GM12801 (cell line): Measurements from ENCODE around the gene CD44.

Source experiments
- TF ChIP-seq, protein P1 (sequence below): IDR thresholded peaks from one replicate; pipeline ENCODE4 v1.5.1; 2011; ENCODE audit warnings: control low read depth; ENCODE audit not compliant: insufficient read length; ENCODE audit errors: extremely low read depth

Gene CD44

GRCh38 chr11:35136311-35136710 lies 2.7 kb upstream of the CD44 start:
- TF ChIP-seq, protein P1, sequence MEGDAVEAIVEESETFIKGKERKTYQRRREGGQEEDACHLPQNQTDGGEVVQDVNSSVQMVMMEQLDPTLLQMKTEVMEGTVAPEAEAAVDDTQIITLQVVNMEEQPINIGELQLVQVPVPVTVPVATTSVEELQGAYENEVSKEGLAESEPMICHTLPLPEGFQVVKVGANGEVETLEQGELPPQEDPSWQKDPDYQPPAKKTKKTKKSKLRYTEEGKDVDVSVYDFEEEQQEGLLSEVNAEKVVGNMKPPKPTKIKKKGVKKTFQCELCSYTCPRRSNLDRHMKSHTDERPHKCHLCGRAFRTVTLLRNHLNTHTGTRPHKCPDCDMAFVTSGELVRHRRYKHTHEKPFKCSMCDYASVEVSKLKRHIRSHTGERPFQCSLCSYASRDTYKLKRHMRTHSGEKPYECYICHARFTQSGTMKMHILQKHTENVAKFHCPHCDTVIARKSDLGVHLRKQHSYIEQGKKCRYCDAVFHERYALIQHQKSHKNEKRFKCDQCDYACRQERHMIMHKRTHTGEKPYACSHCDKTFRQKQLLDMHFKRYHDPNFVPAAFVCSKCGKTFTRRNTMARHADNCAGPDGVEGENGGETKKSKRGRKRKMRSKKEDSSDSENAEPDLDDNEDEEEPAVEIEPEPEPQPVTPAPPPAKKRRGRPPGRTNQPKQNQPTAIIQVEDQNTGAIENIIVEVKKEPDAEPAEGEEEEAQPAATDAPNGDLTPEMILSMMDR: no peak

DNA sequence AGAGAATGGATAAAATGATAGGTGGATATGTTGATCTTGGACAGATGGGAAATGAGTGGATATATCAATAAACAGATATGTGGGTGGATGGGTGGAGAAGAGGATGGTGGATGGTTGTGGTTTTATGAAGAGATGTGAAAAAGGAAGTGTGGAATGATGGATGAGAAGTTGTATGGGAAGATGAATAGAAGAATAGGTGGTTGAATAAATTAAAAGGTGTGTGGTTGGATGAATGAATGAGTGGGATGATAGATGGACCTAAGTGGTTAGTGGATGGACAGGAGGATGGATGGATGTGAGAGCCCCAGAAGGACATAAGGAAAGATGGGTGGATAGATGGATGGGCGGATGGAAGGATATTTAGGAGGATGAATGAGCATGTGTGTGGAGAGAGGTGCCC lies 913 bp upstream of the CD44 start:
- TF ChIP-seq, protein P1: no peak

GRCh38 chr11:35138606-35138942 lies 397 bp upstream of the CD44 start:
- TF ChIP-seq, protein P1: no peak

DNA sequence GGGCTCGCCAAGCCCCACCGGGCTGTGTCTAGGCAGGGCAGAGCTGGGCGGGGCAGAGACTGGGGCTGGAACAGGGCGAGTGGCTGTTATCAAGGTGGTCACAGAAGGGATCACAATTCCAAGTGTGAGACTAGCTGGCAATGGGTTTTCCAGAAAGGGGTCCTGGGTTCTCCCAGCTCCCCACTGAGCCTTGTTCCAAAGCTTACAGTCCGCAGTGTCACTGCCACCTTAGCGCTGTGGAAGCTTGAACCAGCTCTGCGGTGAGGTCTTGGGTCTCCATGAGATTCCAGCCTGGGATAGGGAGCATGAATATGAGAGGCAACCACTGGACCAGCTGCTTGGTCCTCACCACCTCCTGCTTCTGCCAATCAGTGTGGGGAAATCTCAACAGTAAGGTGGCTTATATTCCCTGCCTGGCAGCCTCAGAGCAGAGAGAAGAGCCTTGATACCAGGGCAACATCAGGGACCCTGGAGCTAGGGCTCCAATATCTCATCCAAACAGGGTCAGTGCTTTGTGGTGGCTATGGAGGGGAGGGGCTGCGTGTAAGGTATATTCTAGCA lies 831 bp downstream of the CD44 start:
- TF ChIP-seq, protein P1: no peak

DNA sequence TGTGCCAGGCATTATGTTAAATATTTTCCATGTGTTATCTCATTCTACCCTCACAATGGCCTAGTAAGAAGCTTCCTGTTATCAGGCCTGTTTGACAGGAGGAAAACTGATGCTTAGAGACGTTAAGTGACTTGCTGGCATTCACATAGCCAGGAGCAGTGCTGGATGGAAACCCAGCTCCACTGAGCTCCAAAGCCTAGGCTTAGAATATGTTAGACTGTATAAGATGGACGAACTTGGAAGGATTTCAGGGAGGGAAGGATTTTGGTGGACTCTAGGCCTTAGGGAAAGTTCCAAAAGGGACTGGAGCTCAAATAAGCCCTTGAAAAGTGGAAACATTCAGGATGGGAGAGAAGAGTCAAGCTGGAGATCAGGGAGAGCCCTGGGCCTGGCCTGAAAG lies 2.1 kb downstream of the CD44 start:
- TF ChIP-seq, protein P1: no peak

DNA sequence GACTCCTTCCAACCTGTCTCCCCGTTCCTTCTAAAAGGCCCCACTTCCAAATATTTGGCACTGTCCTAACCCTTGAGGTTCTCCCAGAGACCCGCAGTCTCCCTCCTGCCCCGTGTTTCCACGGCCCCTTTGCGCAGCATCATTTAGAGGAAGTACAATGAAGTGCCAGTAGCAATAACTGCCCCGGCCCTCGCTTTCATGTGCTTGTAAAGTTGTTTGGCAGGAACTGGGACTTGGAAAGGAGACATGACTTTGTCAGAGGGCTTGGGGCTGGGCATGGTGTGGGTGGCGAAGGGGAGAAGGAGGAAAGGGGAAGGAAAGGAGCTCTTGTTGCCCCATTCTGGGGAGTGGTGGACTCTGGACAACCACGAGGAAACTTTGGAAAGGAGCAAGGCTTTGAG lies 2.6 kb downstream of the CD44 start:
- TF ChIP-seq, protein P1: no peak

DNA sequence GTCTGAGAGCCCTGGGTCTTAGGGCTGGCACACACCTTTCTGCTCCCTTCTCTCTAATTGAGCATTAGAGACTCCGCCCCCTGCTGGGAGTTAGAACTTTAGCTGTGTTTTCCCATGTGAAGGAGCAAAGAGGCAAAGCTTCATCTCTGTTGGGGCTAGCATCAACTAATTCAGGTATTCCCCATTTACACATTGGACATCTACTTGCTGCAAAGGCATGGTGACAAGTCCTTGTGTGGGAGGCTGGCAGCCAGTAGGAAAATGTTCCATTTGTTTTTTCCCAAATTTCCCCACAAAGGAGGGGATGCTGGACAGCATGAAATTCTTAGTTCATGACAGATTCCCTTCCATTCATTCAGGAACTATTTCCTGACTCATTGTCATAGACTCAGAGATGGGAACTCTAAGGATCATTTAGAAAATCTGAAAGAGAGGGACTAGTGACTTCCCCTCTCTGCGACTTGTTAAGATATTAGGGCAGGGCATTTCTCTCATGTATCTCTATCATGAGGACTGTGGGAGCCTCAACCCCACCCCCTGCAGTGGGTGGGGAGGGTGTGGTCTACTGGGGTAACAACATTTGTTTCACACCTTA lies 3.6 kb downstream of the CD44 start:
- TF ChIP-seq, protein P1: no peak
